ENCODE measurements around the gene GTF2F1. TPM values are rescaled to one million over a fixed set of nuclear protein-coding genes. Genes with fewer than 3 reads are reported as not detected.
A peak's percentile ranks its signal among the peaks of the same experiment; 100 is the strongest.
"Not testable (repeated sequence)": the region's sequence is repeated elsewhere in the genome, so short reads cannot be mapped to it uniquely, and the experiment has no call there.

Gene GTF2F1
- total RNA-seq, 2 donors from 2014 or later: 23.7 to 33.0 TPM

DNA sequence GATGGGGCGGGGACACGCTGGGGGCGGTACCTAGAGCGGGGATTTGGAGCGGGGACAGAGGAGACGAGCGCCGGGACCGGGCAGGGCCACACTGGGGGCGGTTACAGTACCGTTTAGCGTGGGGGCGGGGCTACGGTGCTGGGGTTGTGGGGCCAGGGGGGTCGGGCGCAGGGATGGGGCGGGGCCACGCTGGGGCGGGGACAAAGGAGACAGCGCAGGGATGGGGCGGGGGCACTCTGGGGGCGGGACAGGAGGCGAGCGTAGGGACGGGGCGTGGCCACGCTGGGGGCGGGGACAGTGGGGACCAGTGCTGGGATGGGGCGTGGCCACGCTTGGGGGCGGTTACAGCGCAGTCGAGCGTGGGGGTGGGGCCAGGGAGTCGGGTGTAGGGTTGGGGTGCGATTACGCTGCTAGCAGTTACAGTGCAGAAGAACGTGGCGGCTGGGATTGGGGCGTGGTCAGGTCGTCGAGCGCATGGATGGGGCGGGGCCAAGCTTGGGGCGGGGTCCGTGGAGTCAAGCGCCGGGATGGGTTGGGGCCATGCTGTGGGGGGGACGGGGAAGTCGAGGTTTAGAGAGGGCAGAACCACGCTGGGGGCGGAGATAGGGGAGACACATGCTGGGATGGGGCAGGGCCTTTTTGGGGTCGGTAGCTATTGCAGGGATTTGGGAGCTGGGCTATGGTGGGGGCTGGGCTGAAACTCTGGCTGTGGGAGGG, 19.7 kb downstream of the GTF2F1 start:
- TF ChIP-seq, protein P1, sequence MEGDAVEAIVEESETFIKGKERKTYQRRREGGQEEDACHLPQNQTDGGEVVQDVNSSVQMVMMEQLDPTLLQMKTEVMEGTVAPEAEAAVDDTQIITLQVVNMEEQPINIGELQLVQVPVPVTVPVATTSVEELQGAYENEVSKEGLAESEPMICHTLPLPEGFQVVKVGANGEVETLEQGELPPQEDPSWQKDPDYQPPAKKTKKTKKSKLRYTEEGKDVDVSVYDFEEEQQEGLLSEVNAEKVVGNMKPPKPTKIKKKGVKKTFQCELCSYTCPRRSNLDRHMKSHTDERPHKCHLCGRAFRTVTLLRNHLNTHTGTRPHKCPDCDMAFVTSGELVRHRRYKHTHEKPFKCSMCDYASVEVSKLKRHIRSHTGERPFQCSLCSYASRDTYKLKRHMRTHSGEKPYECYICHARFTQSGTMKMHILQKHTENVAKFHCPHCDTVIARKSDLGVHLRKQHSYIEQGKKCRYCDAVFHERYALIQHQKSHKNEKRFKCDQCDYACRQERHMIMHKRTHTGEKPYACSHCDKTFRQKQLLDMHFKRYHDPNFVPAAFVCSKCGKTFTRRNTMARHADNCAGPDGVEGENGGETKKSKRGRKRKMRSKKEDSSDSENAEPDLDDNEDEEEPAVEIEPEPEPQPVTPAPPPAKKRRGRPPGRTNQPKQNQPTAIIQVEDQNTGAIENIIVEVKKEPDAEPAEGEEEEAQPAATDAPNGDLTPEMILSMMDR (IDR thresholded peaks at IDR 0.05): no peak
- no peaks in the 10 kb centered on the region for H3K27me3 ChIP-seq
- peak overlapping the region; percentile 87 to 99 for H3K4me3 ChIP-seq
- DNase-seq (ENCODE audit: low spot score): peak; percentile 97
- H3K9me3 ChIP-seq: no peaks in the 10 kb centered on the region
- peak overlapping the region; percentile 99 for H3K27ac ChIP-seq
- H3K4me1 ChIP-seq: peaks cover 0 to 14% of the 10 kb centered on the region in 2 donors
- peaks cover 8% of the 10 kb centered on the region for H3K36me3 ChIP-seq

GRCh38 chr19:6372594-6373095, 20.3 kb downstream of the GTF2F1 start, which contains the start of gene ALKBH7:
Gene ALKBH7, plus strand, starts transcription at chr19:6372794. Its CDS starts 27 bp downstream, at chr19:6372821.
- Histone ChIP-seq H3K9me3 (no peaks in the 10 kb centered on the region), H3K36me3 (peaks cover 14% of the 10 kb centered on the region), H3K27me3 (no peaks in the 10 kb centered on the region), H3K4me3 (peak within 1 kb of the TSS; percentile 87 to 99), H3K27ac (peak within 1 kb of the TSS; percentile 99), H3K4me1 (peaks cover 0 to 14% of the 10 kb centered on the region in 2 donors)
- peak; percentile 100 for DNase-seq (ENCODE audit: low spot score)
- TF ChIP-seq, protein P1 (IDR thresholded peaks at IDR 0.05): no peak

DNA sequence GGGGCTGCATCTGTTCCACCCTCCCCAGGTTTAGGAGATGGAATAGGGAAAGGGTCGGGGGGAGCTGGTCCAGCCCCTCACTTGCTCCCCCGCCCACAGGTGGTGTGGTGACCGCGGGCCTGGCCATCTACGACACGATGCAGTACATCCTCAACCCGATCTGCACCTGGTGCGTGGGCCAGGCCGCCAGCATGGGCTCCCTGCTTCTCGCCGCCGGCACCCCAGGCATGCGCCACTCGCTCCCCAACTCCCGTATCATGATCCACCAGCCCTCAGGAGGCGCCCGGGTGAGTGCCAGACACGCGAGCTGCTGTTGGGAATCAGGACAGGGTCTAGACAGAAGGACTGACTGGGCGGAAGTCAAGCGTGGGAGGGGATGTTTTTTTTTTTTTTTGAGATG, 28.6 kb downstream of the GTF2F1 start:
- Histone ChIP-seq H3K27me3 (no peaks in the 10 kb centered on the region), H3K4me3 (no peak overlapping the region), H3K9me3 (no peaks in the 10 kb centered on the region), H3K4me1 (peaks cover 0 to 11% of the 10 kb centered on the region in 2 donors), H3K36me3 (peaks cover 49% of the 10 kb centered on the region), H3K27ac (no peak overlapping the region)
- TF ChIP-seq, protein P1 (IDR thresholded peaks at IDR 0.05): no peak
- no peak for DNase-seq (ENCODE audit: low spot score)

- Histone ChIP-seq H3K27me3 (no peaks in the 10 kb centered on the region), H3K4me1 (peaks cover 0 to 11% of the 10 kb centered on the region in 2 donors), H3K9me3 (no peaks in the 10 kb centered on the region), H3K36me3 (peaks cover 32% of the 10 kb centered on the region), H3K4me3 (peak overlapping the region; percentile 83 to 99), H3K27ac (peak overlapping the region; percentile 90 to 94)
- TF ChIP-seq, protein P1 (IDR thresholded peaks at IDR 0.05): no peak
- no peak for DNase-seq (ENCODE audit: low spot score)
These were observed 30.6 kb downstream of the GTF2F1 start for GRCh38 chr19:6362351-6362801.

DNA sequence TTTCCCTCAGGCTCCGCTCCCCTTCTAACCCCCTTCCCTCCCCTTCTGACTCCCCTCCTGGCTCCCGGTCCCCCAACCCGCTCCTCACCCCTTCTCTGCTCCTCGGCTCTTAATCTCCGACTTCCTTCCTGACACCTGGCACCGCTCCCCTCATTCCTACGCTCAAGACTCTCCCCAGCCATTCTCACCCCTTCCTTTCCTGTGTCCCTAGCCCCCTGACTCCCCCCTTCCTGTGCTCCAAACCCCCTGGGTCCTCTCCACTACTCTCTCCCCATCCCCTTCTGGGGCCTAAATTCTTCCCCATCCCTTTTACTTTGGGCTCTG, 31.0 kb downstream of the GTF2F1 start:
- DNase-seq (ENCODE audit: low spot score): no peak
- peak overlapping the region; percentile 83 to 99 for H3K4me3 ChIP-seq
- TF ChIP-seq, protein P1 (IDR thresholded peaks at IDR 0.05): no peak

DNA sequence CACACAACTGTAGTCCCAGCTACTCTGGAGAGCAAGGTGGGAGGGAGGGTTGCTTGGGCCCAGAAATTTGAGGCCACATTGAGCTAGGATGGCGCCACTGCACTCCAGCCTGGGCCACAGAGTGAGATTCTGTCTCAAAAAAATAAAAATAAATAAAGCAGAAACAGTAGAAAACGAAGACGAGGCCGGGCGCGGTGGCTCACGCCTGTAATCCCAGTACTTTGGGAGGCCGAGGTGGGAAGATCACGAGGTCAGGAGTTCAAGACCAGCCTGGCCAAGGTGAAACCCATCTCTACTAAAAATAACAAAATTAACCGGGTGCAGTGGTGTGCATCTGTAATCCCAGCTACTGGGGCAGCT, 32.1 kb downstream of the GTF2F1 start:
- not testable (repeated sequence) for DNase-seq (ENCODE audit: low spot score); H3K9me3 ChIP-seq; H3K27me3 ChIP-seq
- Histone ChIP-seq H3K27ac (peak overlapping the region in 1 of 2 donors; percentile 94), H3K4me3 (peak overlapping the region; percentile 83 to 99), H3K36me3 (peaks cover 18% of the 10 kb centered on the region), H3K4me1 (peaks cover 0 to 11% of the 10 kb centered on the region in 2 donors)

More for the DNA sequence above, 31.0 kb downstream of the GTF2F1 start:
- Histone ChIP-seq H3K27ac (peak overlapping the region; percentile 90 to 94), H3K4me1 (peaks cover 0 to 11% of the 10 kb centered on the region in 2 donors), H3K27me3 (no peaks in the 10 kb centered on the region), H3K9me3 (no peaks in the 10 kb centered on the region), H3K36me3 (peaks cover 30% of the 10 kb centered on the region)

- H3K9me3 ChIP-seq; DNase-seq (ENCODE audit: low spot score); H3K27ac ChIP-seq; H3K4me3 ChIP-seq; H3K27me3 ChIP-seq: not testable (repeated sequence)
- Histone ChIP-seq H3K4me1 (peaks cover 0 to 11% of the 10 kb centered on the region in 2 donors), H3K36me3 (peaks cover 14% of the 10 kb centered on the region)
These were observed 32.5 kb downstream of the GTF2F1 start for GRCh38 chr19:6360445-6360844.
